A549 (cell line): ENCODE data around the gene RINL.

Experiments
- CHD4 ChIP-seq: fragments of 200-600 bp; sonication (generic); IDR thresholded peaks from 2 replicates; pipeline ENCODE4 v1.6.1; 2016; ENCODE audit warnings: antibody characterized with exemption, mild to moderate bottlenecking, borderline replicate concordance
- FOSL2 ChIP-seq, 2 experiments: fragments of 450-650 bp in 1 of 2; fragments of >200 bp in 1 of 2; sonication (Bioruptor Twin) in 1 of 2; formaldehyde crosslinking; IDR thresholded peaks; 2 replicates each; pipeline versions ENCODE4 v1.5.0 to v1.6.1; 2016 to 2020; ENCODE audit warnings: mild to moderate bottlenecking in 1 of 2, moderate library complexity in 1 of 2
- POLR2A ChIP-seq: IDR thresholded peaks from 2 replicates; pipeline ENCODE4 v1.6.1; 2012; ENCODE audit warnings: mild to moderate bottlenecking, low read length
- TF ChIP-seq, protein P1 (sequence below): fragments of >200 bp; sonication (Bioruptor Twin); formaldehyde crosslinking; IDR thresholded peaks from 3 replicates; pipeline ENCODE4 v1.5.1; 2016

- TF ChIP-seq CHD4, result no peak; the same call in 1 of the 2 replicates
- peak; percentile 68 for TF ChIP-seq POLR2A
- no peak for TF ChIP-seq FOSL2 (IDR thresholded peaks at IDR 0.05)
- no peak; the same call in 1 of the 2 replicates for TF ChIP-seq FOSL2 (CRISPR knock-in tag; IDR thresholded peaks at IDR 0.05)
- TF ChIP-seq, protein P1, sequence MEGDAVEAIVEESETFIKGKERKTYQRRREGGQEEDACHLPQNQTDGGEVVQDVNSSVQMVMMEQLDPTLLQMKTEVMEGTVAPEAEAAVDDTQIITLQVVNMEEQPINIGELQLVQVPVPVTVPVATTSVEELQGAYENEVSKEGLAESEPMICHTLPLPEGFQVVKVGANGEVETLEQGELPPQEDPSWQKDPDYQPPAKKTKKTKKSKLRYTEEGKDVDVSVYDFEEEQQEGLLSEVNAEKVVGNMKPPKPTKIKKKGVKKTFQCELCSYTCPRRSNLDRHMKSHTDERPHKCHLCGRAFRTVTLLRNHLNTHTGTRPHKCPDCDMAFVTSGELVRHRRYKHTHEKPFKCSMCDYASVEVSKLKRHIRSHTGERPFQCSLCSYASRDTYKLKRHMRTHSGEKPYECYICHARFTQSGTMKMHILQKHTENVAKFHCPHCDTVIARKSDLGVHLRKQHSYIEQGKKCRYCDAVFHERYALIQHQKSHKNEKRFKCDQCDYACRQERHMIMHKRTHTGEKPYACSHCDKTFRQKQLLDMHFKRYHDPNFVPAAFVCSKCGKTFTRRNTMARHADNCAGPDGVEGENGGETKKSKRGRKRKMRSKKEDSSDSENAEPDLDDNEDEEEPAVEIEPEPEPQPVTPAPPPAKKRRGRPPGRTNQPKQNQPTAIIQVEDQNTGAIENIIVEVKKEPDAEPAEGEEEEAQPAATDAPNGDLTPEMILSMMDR, result no peak
Observed at GRCh38 chr19:38851622-38852230, 26.3 kb downstream of the RINL start.
